Hepatocyte (in vitro differentiated cells): ENCODE measurements around the gene KCNQ4. TPM values are rescaled to one million over a fixed set of nuclear protein-coding genes. Genes with fewer than 3 reads are reported as not detected.

Experiments
- DNase-seq: peaks from one replicate; pipeline ENCODE4 v3.0.0-alpha.2; 2016; ENCODE audit warnings: low spot score
- H2AFZ ChIP-seq: fragments of 200-600 bp; sonication (generic); 2 replicates; pipeline ENCODE4 v1.6.0; 2016; ENCODE audit warnings: antibody characterized with exemption, mild to moderate bottlenecking
- H3K27ac ChIP-seq: fragments of 200-600 bp; sonication (generic); 2 replicates; pipeline ENCODE4 v1.5.1; 2016; ENCODE audit warnings: mild to moderate bottlenecking
- H3K27me3 ChIP-seq: fragments of 200-600 bp; sonication (generic); 2 replicates; pipeline ENCODE4 v1.6.1; 2016
- H3K36me3 ChIP-seq: fragments of 200-600 bp; sonication (generic); replicated peaks from 2 replicates; pipeline ENCODE4 v1.5.1; 2016; ENCODE audit warnings: low read depth; ENCODE audit not compliant: insufficient read depth
- H3K4me1 ChIP-seq: fragments of 200-600 bp; sonication (generic); 2 replicates; pipeline ENCODE4 v1.5.1; 2016; ENCODE audit warnings: mild to moderate bottlenecking, moderate library complexity; ENCODE audit not compliant: insufficient read depth
- H3K4me2 ChIP-seq: fragments of 200-600 bp; sonication (generic); 2 replicates; pipeline ENCODE4 v1.6.0; 2016
- H3K4me3 ChIP-seq: fragments of 200-600 bp; sonication (generic); 2 replicates; pipeline ENCODE4 v1.5.1; 2016; ENCODE audit warnings: mild to moderate bottlenecking
- H3K79me2 ChIP-seq: fragments of 200-600 bp; sonication (generic); 2 replicates; pipeline ENCODE4 v1.6.0; 2017; ENCODE audit warnings: mild to moderate bottlenecking
- H3K9me2 ChIP-seq: fragments of 200-600 bp; sonication (generic); replicated peaks from 2 replicates; pipeline ENCODE4 v1.6.0; 2017; ENCODE audit warnings: mild to moderate bottlenecking; ENCODE audit not compliant: insufficient read depth
- H3K9me3 ChIP-seq: fragments of 200-600 bp; sonication (generic); 2 replicates; pipeline ENCODE4 v1.5.1; 2016; ENCODE audit warnings: low read depth, mild to moderate bottlenecking
- H4K20me1 ChIP-seq: fragments of 200-600 bp; sonication (generic); 2 replicates; pipeline ENCODE4 v1.6.0; 2016; ENCODE audit warnings: mild to moderate bottlenecking; ENCODE audit not compliant: insufficient read depth, poor library complexity, severe bottlenecking
- EZH2 ChIP-seq: fragments of 200-600 bp; sonication (generic); IDR thresholded peaks from 2 replicates; pipeline ENCODE4 v1.6.1; 2016; ENCODE audit warnings: antibody characterized with exemption, mild to moderate bottlenecking, borderline replicate concordance
- EZH2phosphoT487 ChIP-seq: fragments of 200-600 bp; sonication (generic); IDR thresholded peaks from one replicate; pipeline ENCODE4 v1.6.1; 2018; ENCODE audit warnings: antibody characterized with exemption, mild to moderate bottlenecking, low read depth, moderate library complexity; ENCODE audit not compliant: unreplicated experiment, severe bottlenecking
- WGBS: methylation state at CpG from one replicate; pipeline ENCODE4 v1.1.6; 2016; ENCODE audit warnings: low lambda C conversion rate; ENCODE audit errors: missing lambda C conversion rate; 5-methylcytosine and 5-hydroxymethylcytosine counted together
- polyA plus RNA-seq: library from polyadenylated mRNA; unstranded; fragments of >200 nt; fragmentation: Nextera tagmentation; extraction: Ambion mirVana; gene quantifications from 2 replicates; pipeline ENCODE4 v1.2.1, GENCODE V29; 2016
- total RNA-seq: library from RNA; depleted of rRNA; stranded (reverse); fragments of >200 nt; gene quantifications from 2 replicates; pipeline ENCODE4 v1.2.3, GENCODE V29; 2014
- TF ChIP-seq, protein P1 (sequence below): fragments of 200-600 bp; sonication (generic); IDR thresholded peaks from 2 replicates; pipeline ENCODE4 v1.5.1; 2016; ENCODE audit warnings: antibody characterized with exemption, mild to moderate bottlenecking; ENCODE audit not compliant: poor library complexity

KCNQ4 gene
- total and polyA plus RNA-seq, 2 experiments from 2014 or later, result not detected

DNA sequence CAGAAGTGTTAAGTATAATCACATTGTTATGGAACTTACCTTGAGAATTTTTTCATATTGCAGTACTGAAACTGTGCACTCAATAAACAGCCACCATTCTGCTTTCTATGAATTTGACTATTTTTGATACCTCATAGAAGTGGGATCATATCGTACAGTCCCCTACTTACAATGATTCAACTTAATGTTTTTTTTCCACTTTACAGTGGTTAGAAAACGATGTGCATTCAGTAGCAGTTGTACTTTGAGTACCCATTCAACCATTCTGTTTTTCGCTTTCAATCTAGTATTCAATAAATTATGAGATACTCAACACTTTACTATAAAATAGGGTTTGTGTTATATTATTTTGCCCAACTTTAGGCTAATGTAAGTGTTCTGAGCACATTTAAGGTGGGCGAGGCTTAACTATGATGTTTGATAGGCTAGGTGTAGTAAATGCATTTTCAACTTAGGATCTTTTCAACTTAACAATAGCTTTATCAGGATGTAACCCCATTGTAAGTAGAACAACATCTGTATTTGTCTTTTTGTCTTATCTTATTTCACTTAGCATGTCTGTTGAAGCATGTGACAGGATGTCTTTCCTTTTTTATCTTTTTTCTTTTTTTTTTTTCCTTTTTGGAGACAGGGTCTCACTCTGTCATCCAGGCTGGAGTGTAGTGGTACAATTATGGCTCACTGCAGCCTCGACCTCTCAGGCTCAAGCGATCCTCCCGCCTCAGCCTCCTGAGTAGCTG, 42.4 kb upstream of the KCNQ4 start:
- no peak for DNase-seq
- H2AFZ ChIP-seq, result no peak overlapping the region
- H3K27me3 ChIP-seq, result no peaks in the 10 kb centered on the region
- no peak overlapping the region for H3K4me3 ChIP-seq
- H3K79me2 ChIP-seq, result peaks cover 89% of the 10 kb centered on the region
- no peaks in the 10 kb centered on the region for H3K9me3 ChIP-seq
- H3K9me2 ChIP-seq, result no peaks in the 10 kb centered on the region
- no peak overlapping the region for H3K4me2 ChIP-seq
- H3K36me3 ChIP-seq, result peaks cover 4% of the 10 kb centered on the region
- WGBS, result 98% methylated on average over 7 of the region's 7 CpGs
- peaks cover 34% of the 10 kb centered on the region for H4K20me1 ChIP-seq
- TF ChIP-seq EZH2phosphoT487, result no peak
- no peak for TF ChIP-seq EZH2
- TF ChIP-seq, protein P1, sequence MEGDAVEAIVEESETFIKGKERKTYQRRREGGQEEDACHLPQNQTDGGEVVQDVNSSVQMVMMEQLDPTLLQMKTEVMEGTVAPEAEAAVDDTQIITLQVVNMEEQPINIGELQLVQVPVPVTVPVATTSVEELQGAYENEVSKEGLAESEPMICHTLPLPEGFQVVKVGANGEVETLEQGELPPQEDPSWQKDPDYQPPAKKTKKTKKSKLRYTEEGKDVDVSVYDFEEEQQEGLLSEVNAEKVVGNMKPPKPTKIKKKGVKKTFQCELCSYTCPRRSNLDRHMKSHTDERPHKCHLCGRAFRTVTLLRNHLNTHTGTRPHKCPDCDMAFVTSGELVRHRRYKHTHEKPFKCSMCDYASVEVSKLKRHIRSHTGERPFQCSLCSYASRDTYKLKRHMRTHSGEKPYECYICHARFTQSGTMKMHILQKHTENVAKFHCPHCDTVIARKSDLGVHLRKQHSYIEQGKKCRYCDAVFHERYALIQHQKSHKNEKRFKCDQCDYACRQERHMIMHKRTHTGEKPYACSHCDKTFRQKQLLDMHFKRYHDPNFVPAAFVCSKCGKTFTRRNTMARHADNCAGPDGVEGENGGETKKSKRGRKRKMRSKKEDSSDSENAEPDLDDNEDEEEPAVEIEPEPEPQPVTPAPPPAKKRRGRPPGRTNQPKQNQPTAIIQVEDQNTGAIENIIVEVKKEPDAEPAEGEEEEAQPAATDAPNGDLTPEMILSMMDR, result no peak
- H3K27ac ChIP-seq, result no peak overlapping the region
- peaks cover 4% of the 10 kb centered on the region for H3K4me1 ChIP-seq

DNA sequence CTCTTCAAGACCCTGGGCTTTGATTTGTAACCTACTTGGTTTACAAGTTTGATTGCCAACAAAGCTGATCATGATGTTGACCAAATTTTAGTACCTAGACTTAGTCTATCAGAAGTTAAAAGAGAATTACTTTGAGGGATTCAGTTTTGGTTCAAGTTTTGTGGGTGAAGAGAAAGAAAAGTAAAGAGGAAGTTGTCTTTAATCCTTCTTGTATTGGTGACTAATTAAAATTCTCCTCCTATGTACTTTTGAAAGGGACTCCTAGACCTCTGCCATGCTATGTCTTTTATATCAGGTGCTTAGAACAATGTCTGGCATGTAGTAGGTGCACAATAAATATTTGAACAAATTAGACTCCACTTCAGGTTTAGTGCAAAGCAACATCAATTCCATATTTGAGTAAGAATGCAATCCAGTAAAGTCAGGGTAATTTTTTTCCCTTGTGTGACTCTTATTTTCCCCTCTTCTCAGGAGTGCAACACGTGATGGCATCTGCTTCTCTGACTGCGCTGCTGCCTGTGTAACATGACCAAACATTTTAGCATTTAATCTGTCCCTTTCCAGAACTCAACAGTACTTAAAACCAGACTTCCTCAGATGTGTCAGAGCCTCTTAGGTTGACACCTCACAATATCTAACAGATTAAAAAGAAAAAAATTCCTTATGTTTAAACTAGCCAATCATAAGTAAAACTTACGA, 41.1 kb upstream of the KCNQ4 start:
- no peak overlapping the region for H3K4me2 ChIP-seq
- no peaks in the 10 kb centered on the region for H3K9me2 ChIP-seq
- H3K4me3 ChIP-seq, result no peak overlapping the region
- no peaks in the 10 kb centered on the region for H3K9me3 ChIP-seq
- no peak overlapping the region for H2AFZ ChIP-seq
- H4K20me1 ChIP-seq, result peaks cover 25% of the 10 kb centered on the region
- H3K4me1 ChIP-seq, result peaks cover 4% of the 10 kb centered on the region
- DNase-seq, result no peak
- no peaks in the 10 kb centered on the region for H3K27me3 ChIP-seq
- peaks cover 4% of the 10 kb centered on the region for H3K36me3 ChIP-seq
- H3K27ac ChIP-seq, result no peak overlapping the region
- TF ChIP-seq EZH2 (no peak), EZH2phosphoT487 (no peak)
- TF ChIP-seq, protein P1, result no peak
- peaks cover 84% of the 10 kb centered on the region for H3K79me2 ChIP-seq
- 88% methylated on average over 3 of the region's 3 CpGs for WGBS

DNA sequence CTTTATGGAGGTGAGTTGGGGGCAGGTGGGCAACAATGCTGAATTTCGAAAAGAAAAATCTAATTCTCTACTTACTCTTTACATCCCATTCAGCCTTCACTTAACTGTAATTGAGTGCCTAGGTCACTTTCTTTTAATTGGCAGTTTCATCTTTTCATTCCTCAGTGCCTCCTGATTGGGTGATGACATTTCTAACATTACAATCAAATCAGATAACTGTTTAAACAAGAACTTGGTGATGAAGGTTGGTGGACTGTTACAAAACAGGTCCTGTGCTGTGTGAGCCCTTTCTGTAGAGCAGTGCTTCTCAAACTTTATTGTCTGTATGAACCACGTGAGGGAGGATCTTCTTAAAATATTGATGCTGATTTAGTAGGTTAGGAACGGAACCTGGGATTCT, 40.1 kb upstream of the KCNQ4 start:
- peaks cover 25% of the 10 kb centered on the region for H4K20me1 ChIP-seq
- H3K4me3 ChIP-seq, result no peak overlapping the region
- no peak overlapping the region for H3K27ac ChIP-seq
- no peaks in the 10 kb centered on the region for H3K9me3 ChIP-seq
- DNase-seq, result no peak
- H3K4me1 ChIP-seq, result peaks cover 4% of the 10 kb centered on the region
- no peaks in the 10 kb centered on the region for H3K27me3 ChIP-seq
- 94% methylated on average over 3 of the region's 3 CpGs for WGBS
- no peak overlapping the region for H2AFZ ChIP-seq
- no peak for TF ChIP-seq EZH2
- H3K79me2 ChIP-seq, result peaks cover 81% of the 10 kb centered on the region
- no peaks in the 10 kb centered on the region for H3K9me2 ChIP-seq
- H3K4me2 ChIP-seq, result no peak overlapping the region
- H3K36me3 ChIP-seq, result peaks cover 4% of the 10 kb centered on the region

DNA sequence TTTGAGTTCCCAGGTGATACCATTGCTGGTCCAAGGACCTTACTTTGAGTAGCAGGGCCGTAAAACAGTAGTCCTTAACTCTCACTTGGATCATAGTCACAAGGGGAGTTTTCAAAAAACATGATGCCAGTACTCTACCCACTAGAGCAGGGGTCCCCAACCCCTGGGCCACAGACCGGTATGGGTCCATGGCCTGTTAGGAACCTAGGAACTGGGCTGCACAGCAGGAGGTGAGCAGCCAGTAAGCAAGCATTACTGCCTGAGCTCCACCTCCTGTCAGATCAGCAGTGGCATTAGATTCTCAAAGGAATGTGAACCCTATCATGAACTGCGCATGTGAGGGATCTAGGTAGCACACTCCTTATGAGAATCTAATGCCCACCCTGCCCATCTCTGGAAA, 39.7 kb upstream of the KCNQ4 start:
- H3K27ac ChIP-seq, result no peak overlapping the region
- TF ChIP-seq EZH2, result no peak
- TF ChIP-seq, protein P1, result no peak
- TF ChIP-seq EZH2phosphoT487, result no peak
- H3K4me2 ChIP-seq, result no peak overlapping the region
- H3K9me3 ChIP-seq, result no peaks in the 10 kb centered on the region
- peaks cover 4% of the 10 kb centered on the region for H3K36me3 ChIP-seq
- H3K79me2 ChIP-seq, result peaks cover 80% of the 10 kb centered on the region
- no peaks in the 10 kb centered on the region for H3K27me3 ChIP-seq
- WGBS, result 95% methylated on average over 3 of the region's 3 CpGs
- peaks cover 23% of the 10 kb centered on the region for H4K20me1 ChIP-seq
- H3K4me3 ChIP-seq, result no peak overlapping the region
- H3K4me1 ChIP-seq, result peaks cover 4% of the 10 kb centered on the region
- no peak for DNase-seq
- H3K9me2 ChIP-seq, result no peaks in the 10 kb centered on the region
- no peak overlapping the region for H2AFZ ChIP-seq
